Sigmoid colon (tissue), 7 donors: ENCODE results near the gene INSIG2. TPM values are rescaled to one million over a fixed set of nuclear protein-coding genes. Genes with fewer than 3 reads are reported as not detected.

Source experiments
- DNase-seq: peaks from one replicate; pipeline ENCODE4 v3.0.0-alpha.2; 2019
- H3K27ac ChIP-seq, 4 donors: fragments of 200-600 bp; sonication (generic); one replicate each; pipeline ENCODE4 v1.5.1; 2016 to 2019; ENCODE audit warnings: mild to moderate bottlenecking in 1 of 4
- H3K27me3 ChIP-seq, 3 donors: fragments of 200-600 bp; sonication (generic); one replicate each; pipeline ENCODE4 v1.5.1; 2019; ENCODE audit warnings: mild to moderate bottlenecking in 1 of 3
- H3K36me3 ChIP-seq, 4 donors: fragments of 200-600 bp; sonication (generic); one replicate each; pipeline ENCODE4 v1.5.1; 2016 to 2019
- H3K4me1 ChIP-seq, 4 donors: fragments of 200-600 bp; sonication (generic); one replicate each; pipeline ENCODE4 v1.5.1; 2017 to 2019
- H3K4me3 ChIP-seq, 4 donors: fragments of 200-600 bp; sonication (generic); one replicate each; pipeline ENCODE4 v1.5.1; 2017 to 2019; ENCODE audit warnings: mild to moderate bottlenecking in 2 of 4, moderate library complexity in 1 of 4
- H3K9me3 ChIP-seq, 4 donors: fragments of 200-600 bp in 3 of 4; sonication (generic) in 3 of 4; one replicate each; pipeline versions ENCODE4 v1.5.1 to v1.6.1; 2013 to 2019
- CTCF ChIP-seq, 4 experiments: fragments of 450-650 bp in 3 of 4; fragments of 200-600 bp in 1 of 4; IDR thresholded peaks; one replicate each; pipeline ENCODE4 v1.5.1; 2016 to 2019; ENCODE audit warnings: antibody characterized with exemption in 4 of 4, mild to moderate bottlenecking in 3 of 4, moderate library complexity in 2 of 4
- EP300 ChIP-seq, 4 donors: sonication (generic); formaldehyde crosslinking; IDR thresholded peaks; one replicate each; pipeline ENCODE4 v1.6.1; 2017; ENCODE audit warnings: antibody characterized with exemption in 4 of 4
- POLR2A ChIP-seq, 2 donors: fragments of 450-650 bp; IDR thresholded peaks; one replicate each; pipeline ENCODE4 v1.6.1; 2016; ENCODE audit warnings: antibody characterized with exemption in 2 of 2, mild to moderate bottlenecking in 2 of 2, moderate library complexity in 2 of 2
- POLR2AphosphoS5 ChIP-seq, 4 donors: sonication (generic); formaldehyde crosslinking; IDR thresholded peaks; one replicate each; pipeline ENCODE4 v1.6.1; 2017; ENCODE audit warnings: antibody characterized with exemption in 4 of 4
- WGBS, 2 donors: extraction: QIAGEN DNeasy Blood & Tissue Kit; methylation state at CpG; one replicate each; pipeline ENCODE4 v1.1.7; 2013; 5-methylcytosine and 5-hydroxymethylcytosine counted together
- intact Hi-C: fragments of 100-400 bp; cut with DNase I; formaldehyde crosslinking; loops from one replicate; pipeline ENCODE4 v1.15.1; 2023
- polyA plus RNA-seq, 3 donors: library from polyadenylated mRNA; stranded (reverse); fragments of 200-250 nt; gene quantifications; one replicate each; pipeline ENCODE4 v1.2.3, GENCODE V29; 2013
- total RNA-seq, 4 donors: library from RNA; depleted of rRNA; stranded (reverse); fragments of >200 nt; gene quantifications; one replicate each; pipeline ENCODE4 v1.1.0, GENCODE V29; 2016
- donor health status: healthy with polysubstance abuse.
- donor health status: Bipolar disorder and iron deficiency.
- donor health status: healthy.

The INSIG2 gene
- total and polyA plus RNA-seq, 7 donors = 7.2 to 20.7 (median 15.2) TPM

DNA sequence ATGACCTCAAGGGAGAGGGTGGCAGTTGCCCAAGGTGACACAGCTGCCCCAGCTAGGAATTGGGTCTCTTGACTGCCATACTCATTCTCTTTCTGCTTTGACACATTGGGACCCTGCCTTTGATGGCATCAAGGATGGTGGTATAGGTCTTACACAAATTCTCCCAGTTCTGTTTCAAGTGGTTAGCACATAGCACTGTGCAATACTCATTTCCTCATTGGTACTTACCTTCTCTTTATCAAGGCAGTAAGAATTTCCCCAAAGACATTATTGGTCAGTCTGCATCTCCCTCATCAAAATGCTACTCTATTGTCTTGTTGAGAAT lies 38.5 kb upstream of the INSIG2 start:
- Histone ChIP-seq H3K4me3 (no peak overlapping the region), H3K9me3 (no peaks in the 10 kb centered on the region), H3K27me3 (peaks cover 0 to 38% (median 13%) of the 10 kb centered on the region in 3 donors), H3K36me3 (no peaks in the 10 kb centered on the region), H3K4me1 (peaks cover 0 to 3% (median 0%) of the 10 kb centered on the region in 4 donors), H3K27ac (no peak overlapping the region)
- no peak for DNase-seq
- TF ChIP-seq EP300 (IDR thresholded peaks at IDR 0.05) (no peak), CTCF (IDR thresholded peaks at IDR 0.05) (no peak), POLR2AphosphoS5 (IDR thresholded peaks at IDR 0.05) (no peak)
- intact Hi-C loops = no loop called here

DNA sequence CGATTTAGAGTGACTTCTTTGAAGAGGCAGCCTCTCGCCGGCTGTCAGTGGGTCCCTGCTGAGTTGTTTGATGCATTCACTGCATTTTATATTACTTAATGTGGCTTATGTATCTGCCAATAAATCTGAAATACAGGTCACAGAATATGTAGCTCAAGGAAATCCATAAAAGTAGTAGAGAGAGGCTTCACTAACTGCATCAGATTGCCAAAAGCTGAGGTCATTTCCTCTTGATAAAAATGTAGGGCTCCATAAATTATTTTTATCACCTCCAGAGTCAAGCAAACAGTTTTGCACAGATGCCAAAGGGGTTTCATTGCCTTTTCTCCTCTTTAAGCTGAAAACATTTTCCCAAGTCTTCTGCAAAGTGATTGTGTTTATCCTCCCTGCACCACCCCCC lies 37.9 kb upstream of the INSIG2 start:
- TF ChIP-seq POLR2A (IDR thresholded peaks at IDR 0.05) (no peak), EP300 (IDR thresholded peaks at IDR 0.05) (no peak), CTCF (IDR thresholded peaks at IDR 0.05) (no peak), POLR2AphosphoS5 (IDR thresholded peaks at IDR 0.05) (no peak)
- Histone ChIP-seq H3K36me3 (no peaks in the 10 kb centered on the region), H3K4me1 (peaks cover 0 to 3% (median 0%) of the 10 kb centered on the region in 4 donors), H3K9me3 (no peaks in the 10 kb centered on the region), H3K27me3 (peaks cover 0 to 34% (median 13%) of the 10 kb centered on the region in 3 donors), H3K4me3 (no peak overlapping the region), H3K27ac (no peak overlapping the region)
- intact Hi-C loops = no loop called here
- WGBS, 2 donors = 16 to 43% methylated on average over 3 of the region's 3 CpGs
- DNase-seq = no peak

- 85 to 87% methylated on average over 2 of the region's 2 CpGs for WGBS, 2 donors
- intact Hi-C loops = no loop called here
- no peaks in the 10 kb centered on the region for H3K9me3 ChIP-seq
Measured at GRCh38 chr2:118050974-118051373, 37.3 kb upstream of the INSIG2 start.

GRCh38 chr2:118051826-118052358 lies 36.4 kb upstream of the INSIG2 start:
- DNase-seq = no peak
- Histone ChIP-seq H3K9me3 (no peaks in the 10 kb centered on the region), H3K27ac (no peak overlapping the region), H3K27me3 (peaks cover 0 to 33% (median 13%) of the 10 kb centered on the region in 3 donors), H3K4me3 (no peak overlapping the region), H3K4me1 (peaks cover 0 to 2% (median 0%) of the 10 kb centered on the region in 4 donors), H3K36me3 (no peaks in the 10 kb centered on the region)
- intact Hi-C loops = no loop called here
- no peak for TF ChIP-seq POLR2A (IDR thresholded peaks at IDR 0.05)
- no peak for TF ChIP-seq POLR2AphosphoS5 (IDR thresholded peaks at IDR 0.05)
- no peak for TF ChIP-seq EP300 (IDR thresholded peaks at IDR 0.05)
- TF ChIP-seq CTCF (IDR thresholded peaks at IDR 0.05) = no peak
- 92 to 93% methylated on average over 3 of the region's 3 CpGs for WGBS, 2 donors

More at GRCh38 chr2:118050974-118051373, 37.3 kb upstream of the INSIG2 start:
- H3K4me3 ChIP-seq = no peak overlapping the region
- H3K27me3 ChIP-seq = peaks cover 0 to 33% (median 13%) of the 10 kb centered on the region in 3 donors
- H3K27ac ChIP-seq = no peak overlapping the region
- H3K36me3 ChIP-seq = no peaks in the 10 kb centered on the region
- no peak for DNase-seq
- H3K4me1 ChIP-seq = peaks cover 0 to 3% (median 0%) of the 10 kb centered on the region in 4 donors
- TF ChIP-seq POLR2AphosphoS5 (IDR thresholded peaks at IDR 0.05) (no peak), POLR2A (IDR thresholded peaks at IDR 0.05) (no peak)

DNA sequence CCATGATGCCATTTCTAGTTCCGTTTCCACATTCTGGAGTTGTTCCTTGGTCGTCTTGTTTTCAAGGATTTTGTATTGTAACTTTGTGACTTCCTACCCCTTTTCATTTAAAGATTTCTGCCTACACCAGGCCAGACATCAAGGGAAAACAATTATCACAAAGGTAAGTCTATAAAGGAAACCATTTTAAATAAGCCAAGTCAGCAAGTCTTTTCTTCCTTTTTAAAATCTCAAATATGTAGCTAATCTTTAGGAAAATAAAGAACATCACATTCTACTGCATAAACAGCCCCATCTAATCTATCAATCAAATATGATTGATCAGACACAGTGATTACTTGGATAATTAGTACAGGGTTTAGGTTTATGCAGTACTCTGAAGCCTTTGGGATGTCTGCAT lies 35.8 kb upstream of the INSIG2 start:
- intact Hi-C loops = no loop called here
- no peak for TF ChIP-seq POLR2AphosphoS5 (IDR thresholded peaks at IDR 0.05)
- TF ChIP-seq CTCF (IDR thresholded peaks at IDR 0.05) = no peak
- no peak for TF ChIP-seq EP300 (IDR thresholded peaks at IDR 0.05)
- H3K27ac ChIP-seq = no peak overlapping the region
- H3K36me3 ChIP-seq = no peaks in the 10 kb centered on the region
- WGBS, 2 donors = 85 to 87% methylated on average over 2 of the region's 2 CpGs
- DNase-seq = no peak
- H3K9me3 ChIP-seq = no peaks in the 10 kb centered on the region
- no peak overlapping the region for H3K4me3 ChIP-seq
- H3K27me3 ChIP-seq = peaks cover 0 to 29% (median 13%) of the 10 kb centered on the region in 3 donors
- no peaks in the 10 kb centered on the region for H3K4me1 ChIP-seq
